Ishikawa (cell line): ENCODE measurements around the gene ZNF138.

Source experiments
- FOXM1 ChIP-seq: IDR thresholded peaks from 2 replicates; pipeline ENCODE4 v1.6.1; 2012; ENCODE audit warnings: low read depth, borderline replicate concordance
- YY1 ChIP-seq: IDR thresholded peaks from 2 replicates; pipeline ENCODE4 v1.6.1; 2012; ENCODE audit warnings: low read depth
- TF ChIP-seq, protein P1 (sequence below): IDR thresholded peaks from 2 replicates; pipeline ENCODE4 v1.6.1; 2012; ENCODE audit warnings: low read depth, mild to moderate bottlenecking
- TF ChIP-seq, protein P2 (sequence below): IDR thresholded peaks from 2 replicates; pipeline ENCODE4 v1.6.1; 2012

DNA sequence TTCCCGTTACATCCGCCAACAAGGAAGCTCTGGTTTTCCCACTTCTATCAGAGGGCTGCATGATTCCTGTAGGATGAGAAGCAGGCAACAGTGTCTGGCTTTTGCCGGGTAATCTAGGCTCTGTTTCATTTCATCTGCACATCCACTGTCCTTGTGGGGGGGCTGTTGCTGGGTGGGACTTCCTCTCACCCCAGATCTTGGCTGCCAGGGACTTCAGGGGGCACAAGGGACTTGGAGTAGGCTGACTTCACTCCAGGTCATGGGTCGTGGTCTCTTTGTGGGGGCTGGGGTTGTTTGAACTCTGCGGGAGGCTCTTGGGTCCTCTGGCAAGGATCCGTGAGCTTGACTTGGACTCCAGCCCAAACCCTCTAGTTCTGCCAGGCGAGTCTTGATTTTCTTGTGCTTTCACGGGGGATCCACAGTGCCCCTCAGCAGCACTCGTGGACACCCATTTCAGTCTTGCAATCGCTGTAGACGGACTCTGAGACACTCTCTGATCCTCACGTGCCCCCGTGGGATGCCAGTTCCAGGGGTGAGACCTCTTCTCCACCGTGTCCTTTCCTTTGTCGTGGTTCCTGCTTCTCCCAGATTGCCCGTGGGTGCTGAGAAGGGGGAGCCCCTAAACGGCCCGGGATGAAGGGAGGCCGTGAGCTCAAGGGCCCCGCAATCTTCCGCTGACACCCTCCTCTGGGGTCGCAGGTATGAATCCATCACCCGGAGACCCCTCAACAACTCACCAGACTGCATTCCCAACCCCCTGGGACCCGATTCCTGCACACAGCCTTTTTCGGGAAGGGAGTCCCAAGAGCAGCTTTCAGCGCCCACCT is 87.4 kb downstream of the ZNF138 start:
- no peak for TF ChIP-seq YY1
- TF ChIP-seq, protein P1, sequence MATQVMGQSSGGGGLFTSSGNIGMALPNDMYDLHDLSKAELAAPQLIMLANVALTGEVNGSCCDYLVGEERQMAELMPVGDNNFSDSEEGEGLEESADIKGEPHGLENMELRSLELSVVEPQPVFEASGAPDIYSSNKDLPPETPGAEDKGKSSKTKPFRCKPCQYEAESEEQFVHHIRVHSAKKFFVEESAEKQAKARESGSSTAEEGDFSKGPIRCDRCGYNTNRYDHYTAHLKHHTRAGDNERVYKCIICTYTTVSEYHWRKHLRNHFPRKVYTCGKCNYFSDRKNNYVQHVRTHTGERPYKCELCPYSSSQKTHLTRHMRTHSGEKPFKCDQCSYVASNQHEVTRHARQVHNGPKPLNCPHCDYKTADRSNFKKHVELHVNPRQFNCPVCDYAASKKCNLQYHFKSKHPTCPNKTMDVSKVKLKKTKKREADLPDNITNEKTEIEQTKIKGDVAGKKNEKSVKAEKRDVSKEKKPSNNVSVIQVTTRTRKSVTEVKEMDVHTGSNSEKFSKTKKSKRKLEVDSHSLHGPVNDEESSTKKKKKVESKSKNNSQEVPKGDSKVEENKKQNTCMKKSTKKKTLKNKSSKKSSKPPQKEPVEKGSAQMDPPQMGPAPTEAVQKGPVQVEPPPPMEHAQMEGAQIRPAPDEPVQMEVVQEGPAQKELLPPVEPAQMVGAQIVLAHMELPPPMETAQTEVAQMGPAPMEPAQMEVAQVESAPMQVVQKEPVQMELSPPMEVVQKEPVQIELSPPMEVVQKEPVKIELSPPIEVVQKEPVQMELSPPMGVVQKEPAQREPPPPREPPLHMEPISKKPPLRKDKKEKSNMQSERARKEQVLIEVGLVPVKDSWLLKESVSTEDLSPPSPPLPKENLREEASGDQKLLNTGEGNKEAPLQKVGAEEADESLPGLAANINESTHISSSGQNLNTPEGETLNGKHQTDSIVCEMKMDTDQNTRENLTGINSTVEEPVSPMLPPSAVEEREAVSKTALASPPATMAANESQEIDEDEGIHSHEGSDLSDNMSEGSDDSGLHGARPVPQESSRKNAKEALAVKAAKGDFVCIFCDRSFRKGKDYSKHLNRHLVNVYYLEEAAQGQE = no peak
- TF ChIP-seq, protein P2, sequence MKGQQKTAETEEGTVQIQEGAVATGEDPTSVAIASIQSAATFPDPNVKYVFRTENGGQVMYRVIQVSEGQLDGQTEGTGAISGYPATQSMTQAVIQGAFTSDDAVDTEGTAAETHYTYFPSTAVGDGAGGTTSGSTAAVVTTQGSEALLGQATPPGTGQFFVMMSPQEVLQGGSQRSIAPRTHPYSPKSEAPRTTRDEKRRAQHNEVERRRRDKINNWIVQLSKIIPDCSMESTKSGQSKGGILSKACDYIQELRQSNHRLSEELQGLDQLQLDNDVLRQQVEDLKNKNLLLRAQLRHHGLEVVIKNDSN = no peak
- TF ChIP-seq FOXM1 = no peak
